WI38 (cell line): ENCODE measurements around the gene FAM174C.

Experiments
- H3K4me3 ChIP-seq: 2 replicates; pipeline ENCODE4 v1.5.1; 2011; ENCODE audit warnings: low read depth, mild to moderate bottlenecking, control low read depth, low read length
- CTCF ChIP-seq: IDR thresholded peaks from 2 replicates; pipeline ENCODE4 v1.5.1; 2012; ENCODE audit warnings: low read depth, mild to moderate bottlenecking, control low read depth, low read length

Gene FAM174C

GRCh38 chr19:1296078-1296477, 20.7 kb downstream of the FAM174C start:
- no peak for TF ChIP-seq CTCF
- H3K4me3 ChIP-seq = no peak overlapping the region

GRCh38 chr19:1296575-1297271, 21.4 kb downstream of the FAM174C start:
- H3K4me3 ChIP-seq = no peak overlapping the region
- TF ChIP-seq CTCF = no peak

- TF ChIP-seq CTCF = no peak
- no peak overlapping the region for H3K4me3 ChIP-seq
Measured at GRCh38 chr19:1298235-1298634, 22.9 kb downstream of the FAM174C start.

GRCh38 chr19:1299801-1300200, 24.5 kb downstream of the FAM174C start:
- no peak for TF ChIP-seq CTCF
- no peak overlapping the region for H3K4me3 ChIP-seq

GRCh38 chr19:1300744-1301490, 25.6 kb downstream of the FAM174C start:
- no peak overlapping the region for H3K4me3 ChIP-seq
- TF ChIP-seq CTCF = no peak

GRCh38 chr19:1302533-1303239, 27.4 kb downstream of the FAM174C start:
- no peak for TF ChIP-seq CTCF
- no peak overlapping the region for H3K4me3 ChIP-seq
